ENCODE measurements around the gene WSCD1. TPM values are rescaled to one million over a fixed set of nuclear protein-coding genes. Genes with fewer than 3 reads are reported as not detected.

The WSCD1 gene
- polyA plus RNA-seq, 3 donors: 11.9 to 16.0 (median 13.2) TPM

DNA sequence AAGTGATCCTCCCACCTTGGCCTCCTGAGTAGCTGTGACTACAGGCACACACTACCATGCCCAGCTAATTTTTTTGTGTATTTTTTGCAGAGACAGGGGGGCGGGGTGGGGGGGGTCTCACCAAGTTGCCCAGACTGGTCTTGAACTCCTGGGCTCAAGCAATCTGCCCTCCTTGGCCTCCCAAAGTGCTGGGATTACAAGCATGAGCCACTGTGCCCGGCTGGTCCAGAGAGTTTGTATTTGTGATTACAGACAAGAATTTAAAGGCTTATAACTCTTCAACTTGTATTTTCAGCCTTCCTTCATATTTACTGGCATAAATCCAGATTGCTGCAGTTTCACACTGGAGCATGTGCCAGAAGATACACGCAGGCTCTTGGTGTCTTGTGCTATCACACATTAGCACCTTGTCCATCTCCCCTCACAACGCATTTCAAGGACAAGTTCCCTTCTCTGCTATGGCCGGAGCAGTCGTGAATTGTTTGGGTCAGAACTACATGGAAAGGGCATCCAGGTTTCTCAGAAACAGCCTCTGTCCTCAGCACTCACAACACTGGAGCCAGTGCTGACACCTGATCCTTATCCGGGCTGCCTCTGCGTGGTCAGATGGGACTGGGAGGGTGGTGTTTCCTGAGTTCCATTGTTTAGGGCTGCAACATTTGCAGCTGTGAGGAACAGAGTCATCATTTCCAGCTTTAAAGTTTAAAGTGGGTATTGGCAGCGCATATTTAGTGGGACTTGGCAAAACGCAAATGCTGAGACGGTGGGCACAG is 28.1 kb downstream of the WSCD1 start:
- peak in 8 of 11 donors; percentile 6 to 33 (median 18) for DNase-seq (ENCODE audit: extremely low read depth in 1 of 11, low read depth in 9 of 11, low spot score in 4 of 11)

DNA sequence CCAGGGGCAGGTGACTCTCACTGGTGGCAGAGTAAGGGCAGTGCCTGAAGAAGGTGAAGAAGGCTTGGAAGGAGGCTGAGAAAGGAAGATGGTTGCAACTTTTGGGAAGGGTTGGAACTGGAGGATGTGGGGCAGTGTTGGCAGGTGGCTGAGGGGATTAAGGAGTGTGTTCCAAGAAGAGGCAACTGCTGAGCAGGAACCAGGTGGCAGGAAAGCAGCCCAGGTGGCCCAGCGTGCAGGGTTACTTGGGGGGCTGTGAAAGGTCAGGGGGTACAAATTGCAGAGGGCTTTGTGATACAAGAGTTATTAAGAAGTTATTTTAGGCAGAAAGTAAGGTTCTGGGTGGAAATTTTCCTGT is 28.6 kb downstream of the WSCD1 start:
- no peak for DNase-seq (ENCODE audit: extremely low read depth in 1 of 11, low read depth in 9 of 11, low spot score in 4 of 11)

DNA sequence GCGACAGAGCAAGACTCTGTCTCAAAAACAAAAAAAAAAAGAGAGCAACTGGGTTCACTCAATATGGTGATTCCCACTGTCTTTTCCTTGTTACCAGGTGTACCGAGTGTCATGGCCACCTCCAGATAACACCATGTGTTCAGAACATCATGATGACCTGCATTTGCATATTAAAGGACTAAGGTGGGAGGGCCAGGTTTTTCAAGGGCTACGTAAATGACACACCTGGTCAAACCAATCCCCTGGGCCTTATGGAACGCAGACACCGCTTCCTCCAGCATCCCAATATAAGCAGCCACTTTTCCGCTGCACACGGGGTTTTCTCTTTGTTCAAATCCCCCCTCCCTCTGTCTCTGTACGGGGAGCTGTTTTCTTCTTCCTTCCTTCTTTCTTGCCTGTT is 29.3 kb downstream of the WSCD1 start:
- DNase-seq (ENCODE audit: extremely low read depth in 1 of 11, low read depth in 9 of 11, low spot score in 4 of 11): no peak

DNA sequence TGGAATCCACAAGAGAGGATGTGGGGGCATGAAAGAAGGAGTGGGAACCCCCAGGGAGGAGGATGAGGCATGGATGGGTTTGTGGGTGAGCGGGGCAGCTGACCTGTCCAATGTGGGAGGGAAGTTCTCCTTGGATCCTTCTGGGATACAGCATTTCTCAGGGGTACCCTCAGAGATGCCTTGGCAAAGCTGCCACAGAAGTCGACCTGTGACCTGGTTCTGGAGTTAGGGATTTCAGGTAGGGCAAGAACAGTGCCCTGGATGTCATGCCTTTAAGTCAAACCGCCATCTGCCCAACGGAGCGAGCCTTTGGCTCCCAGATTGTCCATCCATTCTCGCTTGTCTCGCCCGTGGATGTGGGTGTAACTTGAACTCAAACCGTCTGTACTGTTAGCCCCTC is 30.0 kb downstream of the WSCD1 start:
- no peak for DNase-seq (ENCODE audit: extremely low read depth in 1 of 11, low read depth in 9 of 11, low spot score in 4 of 11)

DNA sequence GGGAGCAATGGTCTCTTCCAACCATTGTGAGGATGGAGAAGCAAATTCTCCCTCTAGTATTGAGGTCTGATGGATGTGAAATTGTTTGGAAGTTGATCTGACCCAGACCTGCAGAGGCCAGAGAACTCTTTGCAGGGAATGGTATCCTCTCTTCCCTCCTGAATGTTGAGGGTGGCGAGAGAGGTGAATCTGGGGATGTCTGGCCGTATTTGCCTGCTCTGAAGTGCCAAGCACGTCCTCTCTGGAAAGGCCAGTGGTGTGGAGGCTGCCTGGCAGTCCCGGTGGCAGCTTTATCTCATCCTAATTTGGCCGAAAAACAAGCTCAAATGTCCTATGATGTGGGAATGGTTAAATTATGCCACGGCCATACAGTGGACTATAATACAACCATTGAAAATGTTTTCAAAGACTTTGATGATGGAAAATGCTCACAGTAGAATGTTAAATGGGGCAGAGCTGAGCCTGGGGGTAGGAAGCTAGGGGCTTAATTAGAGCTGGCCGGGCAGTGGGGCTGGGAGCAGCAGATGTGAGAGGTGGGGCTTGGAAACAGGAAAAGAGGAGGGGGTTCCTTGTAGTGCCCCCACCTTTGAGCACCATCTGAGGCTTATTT is 30.8 kb downstream of the WSCD1 start:
- DNase-seq (ENCODE audit: extremely low read depth in 1 of 11, low read depth in 9 of 11, low spot score in 4 of 11): no peak

DNA sequence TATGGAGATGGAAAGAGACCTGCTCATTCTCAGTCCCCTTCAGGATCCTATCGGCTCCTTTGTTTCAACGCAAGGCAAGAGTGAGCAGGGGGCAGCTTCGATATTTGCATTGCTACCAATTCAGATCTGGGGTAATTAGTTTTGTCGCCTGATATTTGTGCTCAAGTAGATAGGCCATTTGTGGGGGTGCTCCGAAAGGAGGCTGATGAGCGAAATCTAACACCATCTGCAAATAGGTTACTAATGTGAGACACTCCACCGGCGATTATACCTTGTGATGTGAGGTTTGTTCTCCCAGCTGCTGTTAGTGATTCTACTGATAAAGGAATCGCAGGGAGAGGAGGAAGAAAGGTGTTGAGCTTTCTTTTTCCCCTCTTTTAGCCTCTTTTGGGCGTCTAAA is 31.5 kb downstream of the WSCD1 start:
- no peak for DNase-seq (ENCODE audit: extremely low read depth in 1 of 11, low read depth in 9 of 11, low spot score in 4 of 11)

DNA sequence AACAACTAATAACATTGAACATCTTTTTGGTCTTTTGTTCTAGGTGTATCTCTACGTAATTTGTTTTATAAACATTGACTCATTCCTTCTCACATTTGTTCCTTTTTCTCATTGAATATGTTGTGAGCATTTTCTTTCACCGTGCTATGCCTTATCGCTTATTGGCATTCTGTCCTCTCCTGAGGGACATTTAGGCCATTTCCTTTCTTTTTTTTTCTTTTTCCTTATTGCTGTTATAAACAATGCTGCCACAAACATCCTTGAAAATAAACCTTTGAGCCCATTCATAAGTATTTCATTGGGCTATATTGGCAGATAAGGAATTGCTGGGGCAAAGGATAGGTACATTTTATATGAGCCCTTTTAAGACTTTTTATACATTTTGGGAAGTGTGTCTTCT is 32.4 kb downstream of the WSCD1 start:
- no peak for DNase-seq (ENCODE audit: extremely low read depth in 1 of 11, low read depth in 9 of 11, low spot score in 4 of 11)

DNA sequence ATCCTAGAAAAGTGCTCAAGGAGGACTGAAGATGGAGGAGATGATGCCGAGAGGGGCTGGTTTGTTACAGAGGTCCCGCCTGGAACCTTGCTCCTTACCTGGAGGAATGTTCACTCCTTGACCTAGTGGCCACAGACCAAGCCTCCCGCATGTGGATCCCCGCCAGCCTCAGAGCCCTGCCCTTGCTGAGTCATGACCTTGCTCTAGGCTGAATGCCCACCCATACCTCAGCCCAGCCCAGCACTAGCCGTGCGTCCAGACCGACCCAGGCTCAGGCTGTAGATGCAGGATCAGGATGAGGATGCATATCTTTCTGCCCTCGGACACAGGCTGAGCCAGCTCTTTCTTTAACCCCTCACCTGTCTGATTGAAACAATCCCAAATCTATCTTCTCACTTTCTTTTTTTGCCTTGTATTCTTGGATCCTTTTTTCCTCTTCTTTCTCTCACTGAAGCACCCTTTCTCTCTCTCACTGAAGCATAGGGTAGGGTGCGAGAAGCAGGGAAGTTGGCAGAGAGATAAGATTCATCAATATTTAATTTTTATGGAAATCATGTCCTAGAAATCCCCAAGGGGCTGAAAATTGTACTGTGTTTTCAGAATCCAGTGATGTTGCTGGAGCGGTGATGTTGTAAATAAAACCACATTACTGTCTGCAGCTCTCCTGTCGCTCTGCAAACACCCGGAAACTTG is 34.9 kb downstream of the WSCD1 start:
- no peak for DNase-seq (ENCODE audit: extremely low read depth in 1 of 11, low read depth in 9 of 11, low spot score in 4 of 11)

DNA sequence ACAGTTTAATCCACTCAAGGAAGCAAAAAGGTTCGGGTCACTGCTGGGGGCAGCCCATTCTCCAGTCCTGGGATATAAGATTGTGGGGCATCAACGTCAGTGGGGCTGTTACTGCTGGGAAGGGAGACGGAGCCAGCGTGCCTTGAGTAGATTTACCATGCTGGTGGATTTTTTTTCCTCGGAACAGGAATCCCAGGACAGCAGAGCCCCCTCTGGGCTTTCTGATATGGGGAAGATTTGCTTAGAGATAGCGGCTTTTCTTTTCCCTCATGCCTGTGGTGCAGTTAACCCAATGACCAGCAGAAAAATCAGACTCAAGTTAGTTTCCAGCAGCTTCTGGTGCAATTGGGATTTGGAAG is 35.4 kb downstream of the WSCD1 start:
- no peak for DNase-seq (ENCODE audit: extremely low read depth in 1 of 11, low read depth in 9 of 11, low spot score in 4 of 11)

DNA sequence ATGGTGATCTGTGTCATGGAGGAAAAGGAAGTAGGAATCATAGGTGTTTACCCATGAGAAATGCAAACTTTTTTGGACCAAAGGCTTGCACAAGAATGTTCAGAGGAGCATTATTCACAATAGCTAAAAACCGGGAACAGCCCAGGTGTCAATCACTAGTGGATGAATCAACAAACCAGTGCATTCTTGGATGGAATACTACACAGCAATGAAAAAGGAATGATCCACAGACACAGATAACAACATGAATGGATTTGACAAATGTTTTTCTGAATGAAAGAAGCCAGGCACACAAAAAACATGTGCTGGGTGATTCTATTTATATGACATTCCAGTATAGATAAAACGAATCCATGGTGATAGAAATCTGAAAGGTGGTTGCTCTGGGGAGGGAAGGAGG is 36.0 kb downstream of the WSCD1 start:
- no peak for DNase-seq (ENCODE audit: extremely low read depth in 1 of 11, low read depth in 9 of 11, low spot score in 4 of 11)

DNA sequence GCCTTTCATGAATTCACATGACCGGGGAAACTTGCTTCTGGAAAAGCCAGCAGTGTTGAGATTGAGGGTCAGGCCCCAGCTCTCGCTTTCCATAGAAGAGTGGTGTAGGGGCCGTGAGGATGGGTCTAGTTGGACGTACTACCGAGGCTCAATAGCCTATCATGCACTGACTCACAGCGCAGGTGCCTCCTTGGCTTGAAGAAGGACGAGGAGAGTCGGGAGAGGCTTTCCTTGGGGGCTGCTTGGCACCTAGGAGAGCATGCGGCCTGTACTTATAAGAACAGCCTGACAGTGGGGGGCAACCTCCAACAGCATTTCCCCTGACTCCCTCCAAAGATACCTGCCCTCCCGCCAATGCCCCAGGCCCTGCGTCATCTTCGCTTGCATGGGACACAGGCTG is 37.6 kb downstream of the WSCD1 start:
- no peak for DNase-seq (ENCODE audit: extremely low read depth in 1 of 11, low read depth in 9 of 11, low spot score in 4 of 11)

DNA sequence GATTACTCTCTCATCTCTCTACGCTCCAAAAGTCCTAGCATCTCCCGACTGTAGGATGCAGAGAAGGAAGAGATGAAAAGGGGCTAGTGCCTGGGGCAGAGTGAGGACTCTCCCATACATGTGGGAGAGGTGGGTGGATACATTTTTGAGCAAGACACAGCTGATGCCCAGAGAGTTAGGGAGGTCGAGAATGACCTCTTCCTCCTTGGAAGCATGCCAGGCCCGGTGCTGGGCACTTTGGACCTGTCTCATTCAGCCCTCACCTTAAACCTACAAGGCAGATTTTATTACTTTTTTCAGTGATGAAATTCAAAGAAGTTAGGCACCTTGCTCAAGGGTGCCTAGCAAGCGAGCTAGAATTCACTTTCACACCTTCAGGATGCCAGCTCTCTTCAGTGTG is 38.2 kb downstream of the WSCD1 start:
- DNase-seq (ENCODE audit: extremely low read depth in 1 of 11, low read depth in 9 of 11, low spot score in 4 of 11): no peak

DNA sequence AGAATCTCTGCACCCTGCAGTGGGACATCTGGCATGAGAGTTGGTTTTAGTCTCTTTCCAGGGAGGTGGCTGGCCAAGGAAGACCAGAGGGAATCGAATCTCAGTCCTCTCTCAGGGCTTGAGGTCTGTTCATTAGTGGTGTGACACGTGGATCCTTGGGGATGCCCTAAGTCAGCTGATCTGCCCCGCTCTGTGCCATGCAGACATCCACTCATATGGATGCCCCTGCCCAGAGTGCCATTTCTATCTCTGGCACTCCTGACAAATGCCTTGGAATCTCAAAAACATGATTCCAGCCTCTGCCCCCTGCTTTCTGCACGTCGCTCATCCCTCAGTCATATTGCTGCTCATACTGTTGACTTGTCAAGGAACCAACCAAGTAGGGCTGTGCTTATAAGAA is 38.8 kb downstream of the WSCD1 start:
- no peak for DNase-seq (ENCODE audit: extremely low read depth in 1 of 11, low read depth in 9 of 11, low spot score in 4 of 11)

DNA sequence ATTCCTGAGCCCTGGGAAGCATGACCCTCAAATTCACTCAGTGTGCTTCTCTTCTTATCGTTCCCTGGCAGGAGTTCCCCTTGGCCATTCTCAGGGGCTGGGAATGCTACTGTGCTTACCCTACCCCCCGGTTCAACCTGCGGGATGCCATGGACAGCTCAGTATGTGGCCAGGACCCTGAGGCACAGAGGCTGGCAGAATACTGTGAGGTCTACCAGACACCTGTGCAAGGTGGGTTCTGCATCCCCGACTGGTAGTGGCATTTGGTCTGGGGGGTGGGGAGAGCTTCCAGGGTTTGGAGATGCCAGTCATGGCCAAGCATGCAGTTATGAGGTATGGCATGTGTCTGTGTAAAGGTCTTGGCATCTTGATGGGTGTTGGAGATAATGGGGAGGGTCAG is 39.4 kb downstream of the WSCD1 start:
- no peak for DNase-seq (ENCODE audit: extremely low read depth in 1 of 11, low read depth in 9 of 11, low spot score in 4 of 11)

DNA sequence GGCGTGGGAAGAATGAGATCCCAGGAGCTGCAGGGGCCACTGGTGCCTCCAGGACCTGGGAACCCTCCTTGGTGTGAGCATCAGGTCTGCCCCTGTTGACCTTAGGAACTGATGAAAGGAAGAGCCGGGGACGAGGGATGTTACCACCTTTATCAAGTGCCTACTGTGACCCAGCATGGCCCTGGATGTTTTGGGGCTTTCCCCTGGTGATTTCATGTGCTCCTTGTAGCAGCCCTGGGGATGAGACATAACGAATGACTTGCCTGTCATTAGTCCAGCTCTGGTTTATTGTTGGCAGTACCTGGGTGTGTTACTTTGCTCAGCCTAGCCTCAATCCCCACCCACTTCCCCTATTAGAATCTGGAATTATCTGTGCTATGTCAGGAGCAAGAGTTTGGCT is 39.9 kb downstream of the WSCD1 start:
- DNase-seq (ENCODE audit: extremely low read depth in 1 of 11, low read depth in 9 of 11, low spot score in 4 of 11): no peak

DNA sequence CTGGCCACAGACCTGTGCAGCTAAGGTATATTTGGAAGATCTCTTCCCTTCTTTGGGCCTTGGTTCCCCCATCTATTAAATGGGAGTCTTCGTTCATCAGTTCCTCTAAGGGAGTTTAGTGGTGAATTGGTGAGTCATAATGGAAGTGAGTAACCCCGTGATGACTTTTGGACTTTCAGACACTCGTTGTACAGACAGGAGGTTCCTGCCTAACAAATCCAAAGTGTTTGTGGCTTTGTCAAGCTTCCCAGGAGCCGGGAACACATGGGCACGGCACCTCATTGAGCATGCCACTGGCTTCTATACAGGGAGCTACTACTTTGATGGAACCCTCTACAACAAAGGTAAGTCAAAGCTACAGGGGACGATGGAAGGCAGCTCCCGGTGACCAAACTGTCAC is 40.4 kb downstream of the WSCD1 start:
- DNase-seq (ENCODE audit: extremely low read depth in 1 of 11, low read depth in 9 of 11, low spot score in 4 of 11): no peak

DNA sequence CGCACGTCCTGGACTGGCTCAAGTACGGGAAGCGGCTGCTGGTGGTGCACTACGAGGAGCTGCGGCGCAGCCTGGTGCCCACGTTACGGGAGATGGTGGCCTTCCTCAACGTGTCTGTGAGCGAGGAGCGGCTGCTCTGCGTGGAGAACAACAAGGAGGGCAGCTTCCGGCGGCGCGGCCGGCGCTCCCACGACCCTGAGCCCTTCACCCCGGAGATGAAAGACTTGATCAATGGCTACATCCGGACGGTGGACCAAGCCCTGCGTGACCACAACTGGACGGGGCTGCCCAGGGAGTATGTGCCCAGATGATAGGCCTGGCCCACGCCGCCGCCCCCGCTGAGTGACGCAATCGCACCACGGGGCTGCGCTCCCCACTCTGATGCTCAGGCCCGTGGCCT is 50.2 kb downstream of the WSCD1 start:
- DNase-seq (ENCODE audit: extremely low read depth in 1 of 11, low read depth in 9 of 11, low spot score in 4 of 11): no peak

DNA sequence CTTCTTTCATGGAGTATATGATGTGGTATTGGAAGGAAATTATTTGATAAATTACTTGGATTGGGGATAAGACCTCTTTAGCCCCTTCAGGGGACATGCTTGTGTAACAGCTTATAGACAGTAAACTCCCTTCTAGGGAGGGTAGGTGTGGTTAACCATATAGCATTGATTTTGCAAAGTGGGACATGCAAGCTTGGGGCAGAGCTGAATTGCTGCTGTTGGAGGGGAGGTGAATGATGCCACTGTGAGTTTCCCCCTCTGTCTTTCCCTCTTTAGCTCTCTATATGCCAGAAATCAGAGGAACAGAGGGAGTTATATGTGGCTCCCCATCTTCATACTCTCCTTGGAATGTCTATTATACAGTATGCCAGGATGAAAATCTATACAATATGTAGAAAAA is 54.7 kb downstream of the WSCD1 start:
- DNase-seq (ENCODE audit: extremely low read depth in 1 of 11, low read depth in 9 of 11, low spot score in 4 of 11): no peak

DNA sequence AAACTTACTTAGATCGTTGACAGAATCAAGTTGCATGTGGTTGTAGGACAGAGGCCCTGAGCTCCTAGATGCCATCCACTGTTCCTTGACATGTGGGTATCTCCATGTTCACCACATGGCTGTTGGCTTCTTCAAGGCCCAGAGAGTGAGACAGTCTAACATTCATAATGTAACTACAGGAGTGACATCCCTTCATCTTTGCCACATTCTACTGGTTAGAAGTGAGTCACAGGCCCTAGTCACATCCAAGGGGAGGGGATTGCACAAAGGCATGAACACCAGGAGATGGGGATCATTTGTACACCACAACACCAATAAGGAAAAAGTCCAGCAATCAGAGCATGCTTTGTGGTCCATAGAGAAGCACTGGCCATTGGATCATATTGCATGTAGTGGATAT is 56.6 kb downstream of the WSCD1 start:
- no peak for DNase-seq (ENCODE audit: extremely low read depth in 1 of 11, low read depth in 9 of 11, low spot score in 4 of 11)

DNA sequence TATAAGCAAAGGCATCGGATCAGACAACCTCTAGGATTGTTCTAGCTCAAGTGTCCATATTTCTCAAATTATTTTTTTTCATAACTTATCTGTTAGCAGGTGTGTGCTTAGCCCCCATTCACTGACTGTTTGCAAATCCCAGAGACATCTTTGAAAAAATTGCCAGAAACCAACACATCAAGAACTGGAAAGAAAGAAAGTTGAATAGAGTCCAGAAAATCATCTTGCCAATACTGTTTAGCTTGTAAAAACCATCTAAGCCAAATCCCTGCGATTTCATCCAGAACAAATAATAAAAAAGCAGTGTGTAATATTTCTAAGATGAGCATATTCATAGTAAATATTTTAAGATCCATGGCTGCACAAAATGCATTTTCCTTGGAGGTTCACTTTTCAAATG is 64.5 kb downstream of the WSCD1 start:
- no peak for DNase-seq (ENCODE audit: extremely low read depth in 1 of 11, low read depth in 9 of 11, low spot score in 4 of 11)

DNA sequence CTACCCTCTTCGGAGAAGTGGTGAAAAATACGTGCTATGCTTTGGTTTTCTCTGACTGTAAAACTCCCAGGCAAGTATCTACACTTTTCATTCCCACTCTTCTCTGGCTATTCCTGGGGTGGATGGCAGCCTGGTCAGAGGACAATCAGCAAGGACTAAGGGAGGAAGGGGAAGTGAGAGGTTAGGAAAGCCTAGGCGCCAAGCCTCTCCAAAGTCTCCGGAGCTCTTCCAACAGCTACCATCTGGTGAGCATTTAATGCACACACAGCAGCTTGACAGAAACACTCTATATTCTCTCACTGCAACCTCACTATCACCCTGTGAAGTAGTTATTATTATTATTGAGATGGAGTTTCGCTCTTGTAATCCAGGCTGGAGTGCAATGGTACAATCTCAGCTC is 65.1 kb downstream of the WSCD1 start:
- DNase-seq (ENCODE audit: extremely low read depth in 1 of 11, low read depth in 9 of 11, low spot score in 4 of 11): no peak
